ENCODE measurements around the gene KLLN.
"Not testable (repeated sequence)": the region's sequence is repeated elsewhere in the genome, so short reads cannot be mapped to it uniquely, and the experiment has no call there.

Gene KLLN

GRCh38 chr10:87863053-87863943, at the start of gene KLLN, which contains the start of gene PTEN:
Gene KLLN, minus strand, starts transcription at chr10:87863533. Its CDS starts 1,046 bp downstream, at chr10:87862487.
Gene PTEN, plus strand, starts transcription at chr10:87863625. Its CDS starts 845 bp downstream, at chr10:87864470.
- DNase-seq = no peak

GRCh38 chr10:87903396-87903795, 40.1 kb upstream of the KLLN start:
- DNase-seq = not testable (repeated sequence)

GRCh38 chr10:87897957-87898356, 34.6 kb upstream of the KLLN start:
- not testable (repeated sequence) for DNase-seq

- DNase-seq = no peak
Measured at GRCh38 chr10:87896216-87896615, 32.9 kb upstream of the KLLN start.

- no peak for DNase-seq
Measured at GRCh38 chr10:87895430-87895829, 32.1 kb upstream of the KLLN start.

- DNase-seq = no peak
Measured at GRCh38 chr10:87887548-87888289, 24.4 kb upstream of the KLLN start.

GRCh38 chr10:87887146-87887545, 23.8 kb upstream of the KLLN start:
- DNase-seq = no peak

- DNase-seq = no peak
Measured at GRCh38 chr10:87886635-87887034, 23.3 kb upstream of the KLLN start.

GRCh38 chr10:87882555-87883294, 19.4 kb upstream of the KLLN start:
- no peak for DNase-seq

- DNase-seq = not testable (repeated sequence)
Measured at GRCh38 chr10:87881373-87882059, 18.2 kb upstream of the KLLN start.

- no peak for DNase-seq
Measured at GRCh38 chr10:87880336-87880735, 17.0 kb upstream of the KLLN start.

- no peak for DNase-seq
Measured at GRCh38 chr10:87878664-87879459, 15.5 kb upstream of the KLLN start.

GRCh38 chr10:87875929-87876571, 12.7 kb upstream of the KLLN start:
- no peak for DNase-seq

- DNase-seq = no peak
Measured at GRCh38 chr10:87873656-87874055, 10.3 kb upstream of the KLLN start.

- no peak for DNase-seq
Measured at GRCh38 chr10:87872828-87873227, 9.5 kb upstream of the KLLN start.

- DNase-seq = no peak
Measured at GRCh38 chr10:87869773-87870551, 6.6 kb upstream of the KLLN start.

GRCh38 chr10:87869139-87869538, 5.8 kb upstream of the KLLN start:
- DNase-seq = not testable (repeated sequence)

GRCh38 chr10:87868277-87868676, 4.9 kb upstream of the KLLN start:
- no peak for DNase-seq

- no peak for DNase-seq
Measured at GRCh38 chr10:87867453-87867852, 4.1 kb upstream of the KLLN start.

GRCh38 chr10:87866412-87866974, 3.2 kb upstream of the KLLN start:
- no peak for DNase-seq

All from NCI-H774 (cell line).